A172 (cell line): Measurements from ENCODE around the gene OR6J1. TPM values are rescaled to one million over a fixed set of nuclear protein-coding genes. Genes with fewer than 3 reads are reported as not detected.
"Not testable (repeated sequence)": the region's sequence is repeated elsewhere in the genome, so short reads cannot be mapped to it uniquely, and the experiment has no call there.

Experiments
- DNase-seq: peaks from one replicate; pipeline ENCODE4 v3.0.0-alpha.2; 2015; ENCODE audit warnings: low spot score
- total RNA-seq: library from RNA; depleted of rRNA; stranded (reverse); fragments of >200 nt; shearing (Covaris generic); gene quantifications from 2 replicates; pipeline ENCODE4 v1.2.3, GENCODE V29; 2014; rRNA removed

The OR6J1 gene
- total RNA-seq, result not detected in 2 replicates

DNA sequence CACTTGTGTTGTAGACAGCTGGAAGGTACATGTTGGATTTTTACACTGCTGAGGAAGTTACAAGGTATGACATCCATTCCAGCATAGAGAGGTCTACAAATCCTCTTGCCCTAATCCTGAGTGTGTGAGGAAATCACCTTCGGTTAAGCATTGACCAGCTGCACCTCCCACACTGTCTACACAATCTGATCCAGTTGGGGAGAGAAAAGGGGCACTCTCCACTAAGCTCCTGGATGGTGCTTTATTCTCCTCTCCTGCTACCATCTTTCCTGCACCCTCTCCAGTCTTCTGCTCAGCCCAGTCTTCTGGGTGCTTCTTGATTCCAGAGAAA lies at the start of gene OR6J1:
OR6J1 (minus strand) TSS at position 48 of the 331 bp plus-strand sequence. CDS start 9,541 bp downstream, outside the sequence.
- no peak for DNase-seq

DNA sequence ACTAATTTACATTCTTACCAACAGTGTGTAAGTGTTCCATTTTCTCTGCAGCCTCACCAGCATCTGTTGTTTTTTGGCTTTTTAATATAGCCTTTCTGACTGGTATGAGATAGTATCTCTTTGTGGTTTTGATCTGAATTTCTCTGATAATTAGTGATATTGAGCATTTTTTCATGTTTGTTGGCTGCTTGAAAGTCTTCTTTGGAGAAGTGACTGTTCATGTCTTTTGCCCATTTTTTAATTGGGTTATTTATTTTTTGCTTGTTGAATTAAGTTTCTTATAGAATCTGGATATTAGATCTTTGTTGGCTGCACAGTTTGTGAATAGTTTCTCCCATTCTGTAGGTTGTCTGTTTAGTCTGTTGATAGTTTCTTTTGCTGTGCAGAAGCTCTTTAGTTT lies 48.0 kb upstream of the OR6J1 start:
- DNase-seq, result no peak

DNA sequence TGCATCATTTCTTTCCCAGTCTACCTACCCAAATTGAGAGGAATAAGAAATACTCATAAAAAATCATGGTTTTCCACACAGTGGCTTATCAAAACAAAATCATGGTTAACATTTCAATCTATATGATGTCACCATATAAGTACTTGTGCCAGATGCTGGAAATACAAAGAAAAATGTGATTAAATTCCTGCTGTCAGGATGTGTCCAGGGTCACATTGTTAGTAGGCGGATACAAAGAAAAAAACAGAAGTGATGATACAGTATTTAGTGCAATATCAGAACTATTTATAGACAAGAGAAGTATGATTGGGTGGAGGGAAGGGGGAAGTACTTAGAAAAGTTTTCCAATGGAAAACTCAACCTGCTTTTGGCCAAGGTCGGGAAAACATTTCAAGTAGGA lies 47.0 kb upstream of the OR6J1 start:
- DNase-seq, result peak; percentile 64

DNA sequence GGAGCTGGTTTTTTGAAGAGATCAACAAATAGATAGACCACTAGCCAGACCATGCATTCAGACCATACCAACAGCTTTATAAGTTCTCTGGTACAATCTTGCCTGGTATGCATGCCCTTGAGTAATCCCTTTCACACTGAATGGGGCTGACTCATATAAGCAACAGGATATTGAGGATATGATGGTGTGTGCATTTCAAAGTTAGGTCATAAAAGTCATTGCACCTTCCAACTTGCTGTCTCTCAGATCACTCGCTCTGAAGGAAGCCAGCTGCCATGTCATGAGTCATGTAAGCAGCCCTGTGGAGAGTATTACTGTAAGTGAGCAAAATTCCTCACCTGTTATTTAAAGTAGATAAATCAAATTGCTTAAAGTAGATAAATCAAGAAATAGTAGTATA lies 45.0 kb upstream of the OR6J1 start:
- DNase-seq, result peak; percentile 91

DNA sequence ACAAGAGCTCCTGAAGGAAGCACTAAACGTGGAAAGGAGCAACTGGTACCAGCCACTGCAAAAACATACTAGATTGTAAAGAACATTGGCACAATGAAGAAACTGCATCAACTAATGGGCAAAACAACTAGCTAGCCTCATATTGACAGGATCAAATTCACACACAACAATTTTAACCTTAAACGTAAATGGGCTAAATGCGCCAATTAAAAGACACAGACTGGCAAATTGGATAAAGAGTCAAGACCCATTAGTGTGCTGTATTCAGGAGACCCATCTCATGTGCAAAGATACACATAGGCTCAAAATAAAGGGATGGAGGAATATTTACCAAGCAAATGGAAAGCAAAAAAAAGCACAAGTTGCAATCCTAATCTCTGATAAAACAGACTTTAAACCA lies 43.8 kb upstream of the OR6J1 start:
- not testable (repeated sequence) for DNase-seq

DNA sequence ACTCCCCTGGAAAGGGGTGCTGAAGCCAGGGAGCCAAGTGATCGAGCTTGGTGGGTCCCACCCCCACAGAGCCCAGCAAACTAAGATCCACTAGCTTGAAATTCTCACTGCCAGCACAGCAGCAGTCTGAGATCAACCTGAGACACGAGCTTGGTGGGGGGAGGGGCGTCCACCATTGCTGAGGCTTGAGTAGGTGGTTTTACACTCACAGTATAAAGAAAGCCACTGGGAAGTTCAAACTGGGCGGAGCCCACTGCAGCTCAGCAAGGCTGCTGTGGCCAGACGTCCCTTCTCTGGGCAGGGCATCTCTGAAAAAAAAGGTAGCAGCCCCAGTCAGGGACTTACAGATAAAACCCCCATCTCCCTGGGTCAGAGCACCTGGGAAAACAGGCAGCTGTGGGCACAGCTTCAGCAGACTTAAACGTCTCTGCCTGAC lies 42.0 kb upstream of the OR6J1 start:
- not testable (repeated sequence) for DNase-seq

DNA sequence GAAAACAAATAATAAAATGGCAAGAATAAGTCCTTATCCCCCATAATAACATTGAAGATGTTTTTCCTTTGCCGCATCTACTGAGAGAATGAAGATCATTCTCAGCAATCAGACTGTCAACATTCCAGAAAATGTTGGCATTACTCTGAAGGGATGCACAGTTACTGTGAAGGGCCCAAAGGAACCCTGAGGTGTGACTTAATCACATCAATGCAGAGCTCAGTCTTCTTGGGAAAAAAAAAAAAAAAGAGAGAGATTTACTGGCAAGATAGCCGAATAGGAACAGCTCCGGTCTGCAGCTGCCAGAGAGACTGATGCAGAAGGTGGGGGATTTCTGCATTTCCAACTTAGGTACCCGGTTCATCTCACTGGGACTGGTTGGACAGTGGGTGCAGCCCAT lies 41.3 kb upstream of the OR6J1 start:
- no peak for DNase-seq

DNA sequence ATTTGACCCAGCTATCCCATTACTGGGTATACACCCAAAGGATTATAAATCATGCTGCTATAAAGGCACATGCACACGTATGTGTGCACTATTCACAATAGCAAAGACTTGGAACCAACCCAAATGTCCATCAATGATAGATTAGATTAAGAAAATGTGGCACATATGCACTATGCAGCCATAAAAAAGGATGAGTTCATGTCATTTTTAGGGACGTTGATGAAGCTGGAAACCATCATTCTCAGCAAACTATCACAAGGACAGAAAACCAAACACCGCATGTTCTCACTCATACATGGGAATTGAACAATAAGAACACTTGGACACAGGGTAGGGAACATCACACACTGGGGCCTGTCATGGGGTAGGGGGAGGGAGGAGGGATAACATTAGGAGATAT lies 39.3 kb upstream of the OR6J1 start:
- DNase-seq, result not testable (repeated sequence)

DNA sequence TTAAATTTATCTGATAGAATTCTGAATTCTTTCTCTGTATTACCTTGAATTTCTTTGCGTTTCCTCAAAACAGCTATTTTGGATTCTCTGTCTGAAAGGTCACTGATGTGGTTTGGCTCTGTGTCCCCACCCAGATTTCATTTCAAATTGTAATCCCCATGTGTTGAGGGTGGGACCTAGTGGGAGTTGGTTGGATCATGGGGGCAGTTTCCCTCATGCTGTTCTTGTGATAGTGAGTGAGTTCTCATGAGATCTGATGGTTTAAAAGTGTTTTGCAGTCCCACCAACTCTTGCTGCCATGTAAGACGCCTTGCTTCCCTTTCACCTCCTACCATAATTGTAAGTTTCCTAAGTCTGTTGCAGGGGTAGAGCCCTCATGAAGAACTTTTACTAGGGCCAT lies 34.1 kb upstream of the OR6J1 start:
- no peak for DNase-seq

DNA sequence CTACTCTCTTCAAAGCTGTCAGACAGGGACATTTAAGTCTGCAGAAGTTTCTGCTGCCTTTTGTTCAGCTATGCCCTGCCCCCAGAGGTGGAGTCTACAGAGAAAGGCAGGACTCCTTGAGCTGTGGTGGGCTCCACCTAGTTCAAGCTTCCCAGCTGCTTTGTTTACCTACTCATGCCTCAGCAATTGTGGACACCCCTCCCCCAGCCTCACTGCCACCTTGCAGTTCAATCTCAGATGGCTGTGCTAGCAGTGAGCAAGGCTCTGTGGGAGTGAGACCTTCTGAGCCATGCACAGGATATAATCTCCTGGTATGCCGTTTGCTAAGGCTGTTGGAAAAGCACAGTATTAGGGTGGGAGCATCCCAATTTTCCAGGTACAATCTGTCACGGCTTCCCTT lies 33.4 kb upstream of the OR6J1 start:
- not testable (repeated sequence) for DNase-seq

DNA sequence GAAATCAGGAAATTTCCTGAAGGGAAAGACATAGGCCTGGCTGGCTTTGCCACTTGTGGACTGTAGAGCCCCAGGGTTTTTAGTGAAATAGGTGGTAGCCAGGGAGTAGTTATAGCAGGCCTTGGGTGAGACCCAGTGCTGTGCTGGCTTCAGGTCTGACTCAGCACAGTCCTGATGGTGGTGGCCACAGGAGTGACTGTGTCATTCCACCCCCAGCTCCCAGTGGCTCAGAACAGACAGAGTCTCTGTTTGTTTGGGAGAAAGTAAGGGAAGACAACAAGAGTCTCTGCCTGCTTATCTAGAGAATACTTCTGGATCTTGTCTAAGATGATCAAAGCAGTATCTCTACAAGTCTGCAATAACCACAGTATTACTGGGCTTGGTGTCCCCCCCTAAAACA lies 27.5 kb upstream of the OR6J1 start:
- DNase-seq, result no peak

DNA sequence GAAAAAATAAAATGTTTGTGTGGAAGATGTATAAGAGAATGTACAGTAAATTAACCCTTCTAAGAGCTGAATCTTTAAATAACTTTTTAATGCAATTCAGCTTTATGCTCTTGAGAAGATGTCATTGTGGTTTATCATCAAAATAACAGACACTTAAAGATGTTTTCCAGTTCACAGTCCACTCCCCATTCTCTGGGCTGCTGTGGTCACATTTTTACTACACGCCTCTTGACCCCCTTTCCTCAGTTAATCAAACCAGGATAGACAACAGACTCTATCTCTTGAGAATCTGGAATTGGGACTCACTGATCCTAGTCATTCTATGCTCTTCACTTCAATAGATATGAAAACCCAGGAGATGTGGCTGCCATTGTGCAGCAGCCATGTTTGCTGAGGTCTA lies 24.7 kb upstream of the OR6J1 start:
- no peak for DNase-seq

DNA sequence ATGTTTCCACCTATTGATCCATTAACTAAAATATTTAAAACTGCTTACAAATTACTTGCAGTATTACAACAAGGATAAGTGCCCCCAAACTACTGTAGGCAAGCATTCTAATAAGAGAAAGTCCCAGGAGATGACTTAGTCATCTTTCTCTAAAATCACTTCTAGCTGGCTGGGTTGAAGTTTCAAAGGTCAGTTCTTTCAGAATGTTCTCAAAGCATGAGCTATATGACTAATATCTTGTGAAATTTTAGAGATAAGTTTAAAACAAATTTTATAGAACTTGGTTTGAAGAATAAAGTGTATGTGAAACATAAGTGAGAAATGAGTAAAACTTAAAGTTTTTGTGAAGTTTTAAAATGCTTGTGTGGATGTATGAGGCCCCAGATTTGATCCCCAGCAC lies 24.3 kb upstream of the OR6J1 start:
- no peak for DNase-seq

DNA sequence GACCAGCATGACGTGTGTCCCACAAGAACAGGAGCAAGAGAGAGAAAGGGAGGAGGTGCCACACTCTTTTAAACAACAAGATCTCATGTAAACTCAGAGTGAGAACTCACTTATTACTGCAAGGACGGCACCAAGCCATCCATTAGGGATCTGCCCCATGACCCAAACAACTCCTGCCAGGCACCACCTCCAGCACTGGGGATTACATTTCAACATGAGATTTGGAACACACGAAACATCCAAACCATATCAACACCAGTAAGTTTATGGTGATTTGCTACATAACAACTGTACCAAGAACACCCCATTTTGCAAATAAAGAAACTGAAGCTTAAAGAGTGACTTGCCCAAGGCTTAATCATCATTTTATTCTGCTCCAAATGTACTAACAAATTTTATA lies 23.7 kb upstream of the OR6J1 start:
- no peak for DNase-seq

DNA sequence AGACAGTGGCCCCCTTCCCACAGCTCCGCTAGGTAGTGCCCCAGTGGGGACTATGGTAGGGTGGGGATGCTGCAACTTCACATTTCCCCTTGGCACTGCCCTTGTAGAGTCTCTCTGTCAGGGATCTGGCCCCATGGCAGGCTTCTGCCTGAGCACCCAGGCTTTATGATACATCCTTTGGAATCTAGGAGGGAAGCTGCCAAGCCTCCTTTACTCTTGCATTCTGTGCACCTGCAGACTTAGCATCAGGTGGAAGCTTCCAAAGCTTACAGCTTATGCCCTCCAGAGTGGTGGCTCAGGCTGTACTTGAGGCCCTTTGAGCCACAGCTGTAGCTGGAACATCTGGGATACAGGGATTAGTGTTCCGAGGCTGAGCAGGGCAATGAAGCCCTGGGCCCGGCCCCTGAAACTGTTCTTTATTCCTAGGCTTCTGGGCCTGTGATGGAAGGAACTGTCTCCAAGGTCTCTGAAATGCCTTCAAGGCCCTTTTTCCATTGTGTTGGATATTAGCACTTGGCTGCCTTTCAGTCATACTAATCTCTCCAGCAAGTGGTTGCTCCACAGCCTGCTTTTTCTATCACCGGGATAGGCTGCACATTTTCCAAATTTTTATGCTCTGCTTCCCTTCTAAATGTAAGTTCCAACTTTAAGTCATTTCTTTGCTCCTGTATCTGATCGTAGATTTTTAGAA lies 22.2 kb upstream of the OR6J1 start:
- DNase-seq, result no peak

DNA sequence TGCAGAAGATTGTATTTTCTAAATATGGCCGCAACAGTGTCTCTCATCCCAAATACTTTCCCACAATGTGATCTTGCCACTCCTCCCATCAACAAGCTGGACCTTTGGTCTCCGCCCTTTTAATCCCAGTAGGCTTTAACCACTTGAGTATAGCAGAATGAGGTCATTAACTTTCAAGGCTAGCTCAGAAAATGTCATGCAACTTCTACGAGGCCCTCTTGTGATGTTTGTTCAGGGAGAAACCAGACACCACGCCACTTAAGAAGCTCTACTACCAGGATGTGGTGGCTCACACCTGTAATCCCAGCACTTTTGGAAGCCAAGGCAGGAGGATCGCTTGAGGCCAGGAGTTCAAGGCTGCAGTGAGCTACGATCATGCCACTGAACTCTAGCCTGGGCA lies 20.1 kb upstream of the OR6J1 start:
- no peak for DNase-seq

DNA sequence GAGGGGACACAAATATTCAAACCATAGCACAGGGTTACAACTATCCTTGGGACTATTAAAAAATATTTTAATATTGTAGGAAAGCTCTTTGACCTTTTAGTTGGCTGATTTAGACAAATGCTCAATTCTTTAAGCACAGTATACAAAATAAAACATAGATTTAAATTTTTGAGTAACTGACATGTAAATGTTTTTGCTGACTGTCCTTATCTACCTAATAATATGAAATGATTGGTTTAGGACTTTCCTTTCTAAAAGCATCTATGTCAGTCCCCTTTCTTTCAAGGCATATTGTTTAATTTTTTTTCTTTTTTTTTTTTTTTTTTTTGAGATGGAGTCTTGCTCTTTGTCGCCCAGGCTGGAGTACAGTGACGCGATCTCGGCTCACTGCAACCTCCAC lies 16.5 kb upstream of the OR6J1 start:
- no peak for DNase-seq

DNA sequence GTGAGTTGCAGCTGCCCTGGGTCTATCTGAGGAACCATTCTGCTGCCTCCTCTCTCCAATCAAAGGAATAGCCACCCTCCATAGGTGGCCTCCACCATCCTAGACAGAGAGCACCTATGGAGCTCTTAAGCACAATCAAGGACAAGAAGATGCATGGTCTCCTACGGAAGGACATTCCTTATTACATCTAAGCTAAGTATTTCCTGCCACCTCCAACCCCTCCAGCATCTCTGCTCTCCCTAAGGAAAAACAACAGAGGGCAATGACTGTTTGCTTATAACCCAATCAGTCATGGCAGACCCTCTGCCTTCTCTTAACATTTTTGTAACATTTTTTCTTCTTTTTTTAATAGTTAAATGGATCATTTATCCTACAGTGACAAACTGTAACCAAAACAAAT lies 14.8 kb upstream of the OR6J1 start:
- no peak for DNase-seq

DNA sequence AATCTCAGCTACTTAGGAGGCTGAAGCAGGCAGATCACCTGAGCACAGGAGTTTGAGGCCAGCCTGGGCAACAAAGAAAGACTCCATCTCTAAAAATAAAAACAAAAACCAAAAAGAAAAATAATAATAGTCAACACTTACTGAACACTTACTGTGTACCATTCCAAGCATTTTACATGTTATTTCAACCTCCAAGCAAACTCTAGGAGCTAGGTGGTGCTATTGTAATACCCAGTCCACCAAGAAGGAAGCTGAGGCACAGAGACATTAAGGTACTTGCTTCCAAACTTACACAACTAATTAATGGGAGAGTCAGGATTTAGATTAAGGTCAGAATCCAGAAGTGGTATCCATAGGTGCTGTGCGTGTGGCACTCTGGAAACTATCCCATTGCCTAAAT lies 13.7 kb upstream of the OR6J1 start:
- DNase-seq, result no peak

DNA sequence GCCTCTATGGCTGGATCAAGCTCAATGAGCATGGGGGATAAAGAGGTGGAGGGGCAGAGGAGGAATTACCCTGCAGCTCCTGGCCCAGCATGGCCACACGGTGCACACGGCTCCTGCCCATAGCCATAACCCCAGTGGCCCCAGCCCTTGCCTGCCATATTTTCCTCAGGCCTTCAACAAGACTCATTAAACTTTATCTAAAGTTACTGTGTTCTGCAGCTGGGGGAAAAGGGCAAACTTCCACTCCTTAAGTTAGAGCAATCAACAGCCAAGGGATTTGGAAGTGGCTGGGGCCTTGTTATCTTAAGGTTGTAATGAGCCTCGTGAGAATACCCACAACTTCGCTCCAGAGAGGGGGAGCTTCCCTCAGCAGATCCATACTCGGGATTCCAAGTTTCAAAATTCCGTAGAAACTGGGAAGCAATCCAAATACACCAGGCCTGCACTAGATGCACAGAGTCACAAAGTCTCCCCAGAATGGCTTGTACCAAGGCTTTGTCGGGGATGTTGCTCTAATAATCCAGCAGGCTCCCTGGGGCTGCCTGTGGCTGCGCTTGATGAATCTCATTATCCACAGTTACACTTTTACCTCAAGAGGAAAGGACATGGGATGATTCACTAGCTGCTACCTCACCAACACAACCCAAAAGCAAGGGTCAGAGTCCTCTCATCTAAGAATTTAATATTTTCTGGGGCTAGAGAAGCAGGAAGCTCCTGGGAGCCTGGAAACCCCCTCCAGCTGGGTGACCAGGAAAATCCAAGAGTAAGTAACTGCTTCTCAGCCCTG lies 13.0 kb upstream of the OR6J1 start:
- DNase-seq, result peak; percentile 19

DNA sequence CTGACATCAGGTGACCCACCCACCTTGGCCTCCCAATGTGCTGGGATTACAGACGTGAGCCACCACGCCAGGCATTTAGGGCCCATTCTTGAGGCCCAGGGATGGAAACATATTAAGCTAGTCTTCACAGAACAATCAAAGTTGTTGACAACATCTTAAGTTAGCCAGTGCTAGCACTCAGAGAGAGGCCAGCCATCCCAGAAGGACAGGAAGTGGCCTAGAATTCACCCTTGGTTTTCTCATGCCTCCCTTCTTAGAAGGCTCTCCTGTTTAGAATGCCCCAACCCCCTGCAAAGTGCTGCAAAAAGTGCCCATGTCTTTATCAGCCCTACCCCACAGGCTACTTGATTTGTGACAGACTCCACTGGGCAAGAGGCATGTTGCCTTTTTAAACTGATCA lies 12.1 kb upstream of the OR6J1 start:
- no peak for DNase-seq

DNA sequence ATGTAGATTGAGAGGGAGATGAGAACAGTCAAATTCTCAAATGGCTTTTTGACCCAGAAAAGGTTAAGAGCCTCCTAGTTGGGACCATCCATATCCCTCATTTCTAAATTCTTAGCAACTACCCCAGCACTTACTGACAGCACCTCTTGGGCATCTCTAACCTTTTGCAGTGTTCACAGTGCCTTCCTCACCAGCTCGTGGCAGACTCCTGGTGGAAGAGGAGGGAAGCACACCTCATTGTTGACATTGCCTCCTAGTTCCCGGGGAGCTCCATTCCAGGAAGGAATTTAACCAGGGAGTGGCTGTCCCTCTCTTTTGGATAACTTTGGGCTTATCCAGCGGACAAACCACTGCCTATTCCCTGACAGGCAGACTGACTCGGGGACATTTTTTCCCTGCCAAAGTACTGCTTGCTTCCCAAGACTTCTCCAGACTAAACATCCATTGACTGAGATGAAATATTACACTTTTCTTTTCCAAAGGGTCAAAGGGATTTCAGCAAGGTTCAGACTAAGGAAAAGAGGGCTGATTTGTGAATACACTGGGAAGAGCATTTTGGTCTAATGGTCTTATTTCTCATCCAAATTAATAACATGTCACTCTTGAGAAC lies 9.0 kb upstream of the OR6J1 start:
- DNase-seq, result peak; percentile 58

DNA sequence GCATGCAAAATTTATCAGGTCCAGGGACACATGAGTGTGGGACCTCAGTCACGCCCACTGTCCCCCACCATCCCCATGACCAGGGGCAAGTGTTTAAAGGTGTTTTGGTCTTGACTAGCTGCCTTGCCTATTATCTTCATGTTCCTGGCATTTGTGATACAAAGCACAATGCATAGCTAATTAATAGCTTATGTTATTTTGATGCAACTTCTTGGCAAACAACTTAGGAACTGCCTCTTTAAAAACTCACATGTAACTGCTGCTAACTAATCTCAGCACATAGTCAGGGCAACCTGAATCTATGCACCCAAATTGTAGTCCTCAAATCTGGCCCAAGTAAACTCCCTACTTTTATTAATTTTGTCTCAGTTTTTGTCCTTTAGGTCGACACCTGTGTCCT lies 7.4 kb upstream of the OR6J1 start:
- no peak for DNase-seq
